HG02870 (cell line): Measurements from ENCODE around the gene ARAP1.
A peak's percentile ranks its signal among the peaks of the same experiment; 100 is the strongest.

Source experiments
- ATAC-seq: cut with Tn5 transposase; IDR thresholded peaks from one replicate; pipeline ENCODE4 v1.9.1; 2021; ENCODE audit warnings: mild to moderate bottlenecking, moderate library complexity; ENCODE audit not compliant: unreplicated experiment

ARAP1 gene

GRCh38 chr11:72668629-72669347, 83.4 kb downstream of the ARAP1 start:
- peak; percentile 94 for ATAC-seq

- no peak for ATAC-seq
Measured at GRCh38 chr11:72665911-72666472, 86.2 kb downstream of the ARAP1 start.

- ATAC-seq = no peak
Measured at GRCh38 chr11:72662036-72662435, 90.2 kb downstream of the ARAP1 start.

GRCh38 chr11:72661486-72661885, 90.7 kb downstream of the ARAP1 start:
- ATAC-seq = no peak

- ATAC-seq = no peak
Measured at GRCh38 chr11:72658989-72659640, 93.1 kb downstream of the ARAP1 start.

GRCh38 chr11:72657411-72658100, 94.7 kb downstream of the ARAP1 start:
- ATAC-seq = no peak

GRCh38 chr11:72655896-72656464, 96.2 kb downstream of the ARAP1 start:
- no peak for ATAC-seq

GRCh38 chr11:72655014-72655413, 97.2 kb downstream of the ARAP1 start:
- no peak for ATAC-seq

- ATAC-seq = no peak
Measured at GRCh38 chr11:72653649-72654048, 98.6 kb downstream of the ARAP1 start.

- ATAC-seq = no peak
Measured at GRCh38 chr11:72652873-72653630, 99.2 kb downstream of the ARAP1 start.

GRCh38 chr11:72652133-72652532, 100.1 kb downstream of the ARAP1 start:
- ATAC-seq = no peak

- no peak for ATAC-seq
Measured at GRCh38 chr11:72649215-72649976, 102.8 kb downstream of the ARAP1 start.

GRCh38 chr11:72648384-72649136, 103.6 kb downstream of the ARAP1 start:
- no peak for ATAC-seq

- no peak for ATAC-seq
Measured at GRCh38 chr11:72647882-72648281, 104.3 kb downstream of the ARAP1 start.

GRCh38 chr11:72646472-72646871, 105.7 kb downstream of the ARAP1 start:
- no peak for ATAC-seq

GRCh38 chr11:72646024-72646423, 106.2 kb downstream of the ARAP1 start:
- ATAC-seq = no peak

- ATAC-seq = no peak
Measured at GRCh38 chr11:72643547-72643946, 108.7 kb downstream of the ARAP1 start.

- ATAC-seq = no peak
Measured at GRCh38 chr11:72642884-72643522, 109.2 kb downstream of the ARAP1 start.
